ENCODE measurements around the gene AMMECR1. TPM values are rescaled to one million over a fixed set of nuclear protein-coding genes. Genes with fewer than 3 reads are reported as not detected.
A peak's percentile ranks its signal among the peaks of the same experiment; 100 is the strongest.

AMMECR1 gene
- total and polyA plus RNA-seq, 2 of the 8 experiments (the other 6 are each of a cell fraction or from before 2014, with no cell fraction given) = 10.2 to 21.2 TPM

GRCh38 chrX:110145854-110146253 lies 172.0 kb downstream of the AMMECR1 start:
- H3K79me1 ChIP-seq (ENCODE audit: low read depth, low read length) = no peaks in the 10 kb centered on the region
- H4K5ac ChIP-seq (ENCODE audit: insufficient read length, low read depth, low read length) = no peak overlapping the region
- H2BK15ac ChIP-seq (ENCODE audit: low read length) = no peak overlapping the region
- no peak overlapping the region for H3K14ac ChIP-seq (ENCODE audit: insufficient read length)
- no peak overlapping the region for H3K18ac ChIP-seq (ENCODE audit: extremely low read depth, low read length)
- no peaks in the 10 kb centered on the region for H3K4me1 ChIP-seq (replicated peaks in 1 of 4; ENCODE audit: control insufficient read depth in 3 of 4, insufficient read depth in 4 of 4, low read length in 3 of 4)
- H3K4me2 ChIP-seq (ENCODE audit: insufficient read depth in 1 of 2, low read depth in 2 of 2, low read length in 2 of 2) = no peak overlapping the region
- CTCF ChIA-PET (ENCODE audit: partially characterized antibody) = interaction anchor here (0.7 to 4.7 kb wide), 40 partner anchors 10 to 434 kb away, joined by 3 to 68 read pairs (median 4); no protein-coding TSS in a partner anchor
- H3K4me3 ChIP-seq (ENCODE audit: extremely low read depth in 1 of 4, insufficient read depth in 2 of 4, low read depth in 3 of 4, low read length in 4 of 4) = no peak overlapping the region
- no peak for DNase-seq (ENCODE audit: low read depth in 1 of 2, low spot score in 2 of 2)
- H3K79me2 ChIP-seq (ENCODE audit: control insufficient read depth in 1 of 2, insufficient read depth in 2 of 2, low read length in 2 of 2) = no peaks in the 10 kb centered on the region
- POLR2A ChIA-PET (ENCODE audit: partially characterized antibody) = no interaction called here
- no peak overlapping the region for H3K4ac ChIP-seq (replicated peaks; ENCODE audit: insufficient read length, low read depth, low read length)
- H2AFZ ChIP-seq (ENCODE audit: low read length) = no peak overlapping the region
- H3K23me2 ChIP-seq (ENCODE audit: low read depth, low read length) = no peaks in the 10 kb centered on the region
- no peaks in the 10 kb centered on the region for H3K9me3 ChIP-seq (ENCODE audit: insufficient read depth in 2 of 2, low read depth in 1 of 2, low read length in 1 of 2)
- WGBS, 2 experiments (ENCODE audit: extremely low coverage in 1 of 2, insufficient coverage in 1 of 2, insufficient read length in 1 of 2, insufficient replicate concordance in 2 of 2, low coverage in 1 of 2, low lambda C conversion rate in 2 of 2, missing lambda C conversion rate in 1 of 2) = 45% methylated on average over 4 of the region's 4 CpGs; no CpG with 5 or more reads in 1 of the 2 experiments
- H2BK5ac ChIP-seq (ENCODE audit: low read depth, low read length) = no peak overlapping the region
- TF ChIP-seq SP1 (IDR thresholded peaks at IDR 0.05; ENCODE audit: low read depth, low read length) (no peak), CTCF (IDR thresholded peaks at IDR 0.05; ENCODE audit: control extremely low read depth in 1 of 3, insufficient read depth in 1 of 3, low read depth in 1 of 3, low read length in 3 of 3) (peak in 1 of 3 experiments; percentile 37; a peak in 2 of 4 replicates)
- H3K56ac ChIP-seq (replicated peaks; ENCODE audit: insufficient read length, low read depth, low read length) = no peak overlapping the region
- no peak overlapping the region for H3K9ac ChIP-seq (replicated peaks in 1 of 4; ENCODE audit: extremely low read depth in 1 of 4, low read depth in 3 of 4, low read length in 3 of 4)
- H3K23ac ChIP-seq (ENCODE audit: insufficient read length) = no peak overlapping the region
- H4K20me1 ChIP-seq (replicated peaks in 1 of 2; ENCODE audit: control insufficient read depth in 1 of 2, insufficient read depth in 2 of 2, low read length in 2 of 2) = no peaks in the 10 kb centered on the region
- H4K8ac ChIP-seq (ENCODE audit: extremely low read depth, insufficient read depth, low read length) = no peak overlapping the region
- H2BK12ac ChIP-seq (ENCODE audit: low read depth, low read length) = no peak overlapping the region
- no peak overlapping the region for H4K91ac ChIP-seq (replicated peaks; ENCODE audit: insufficient read length, low read length)
- no peak overlapping the region for H2BK120ac ChIP-seq (replicated peaks; ENCODE audit: low read depth, low read length)
- H3K27ac ChIP-seq (ENCODE audit: low read depth, low read length) = no peak overlapping the region
- H3K27me3 ChIP-seq (replicated peaks in 1 of 4; ENCODE audit: control insufficient read depth in 3 of 4, extremely low read depth in 1 of 4, insufficient read depth in 3 of 4, low read length in 3 of 4) = no peaks in the 10 kb centered on the region
- FAIRE-seq = peak; percentile 52
- no peaks in the 10 kb centered on the region for H3K36me3 ChIP-seq (ENCODE audit: control insufficient read depth in 2 of 4, insufficient read depth in 4 of 4, low read length in 3 of 4)
- H2BK20ac ChIP-seq (ENCODE audit: low read length) = no peak overlapping the region
- no peak overlapping the region for H2AK5ac ChIP-seq (ENCODE audit: low read depth, low read length)
